ENCODE results near the gene NT5C1B.

The NT5C1B gene

DNA sequence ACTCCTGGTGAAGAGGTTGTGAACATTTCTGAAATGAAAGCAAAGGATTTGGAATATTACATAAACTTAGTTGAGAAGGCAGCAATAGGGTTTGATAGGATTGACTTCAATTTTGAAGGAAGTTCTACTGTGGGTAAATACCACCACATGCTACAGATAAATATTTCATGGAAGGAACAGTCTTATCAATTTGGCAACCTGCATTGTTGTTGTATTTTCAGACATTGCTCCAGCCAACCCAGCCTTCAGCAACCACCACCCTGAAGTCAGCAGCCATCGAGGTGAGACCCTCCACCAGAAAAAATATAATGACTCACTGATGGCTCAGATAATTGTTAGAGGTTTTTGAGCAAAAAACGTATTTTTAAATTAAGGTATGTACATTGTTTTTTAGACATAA lies 38.9 kb downstream of the NT5C1B start:
- DNase-seq = no peak

DNA sequence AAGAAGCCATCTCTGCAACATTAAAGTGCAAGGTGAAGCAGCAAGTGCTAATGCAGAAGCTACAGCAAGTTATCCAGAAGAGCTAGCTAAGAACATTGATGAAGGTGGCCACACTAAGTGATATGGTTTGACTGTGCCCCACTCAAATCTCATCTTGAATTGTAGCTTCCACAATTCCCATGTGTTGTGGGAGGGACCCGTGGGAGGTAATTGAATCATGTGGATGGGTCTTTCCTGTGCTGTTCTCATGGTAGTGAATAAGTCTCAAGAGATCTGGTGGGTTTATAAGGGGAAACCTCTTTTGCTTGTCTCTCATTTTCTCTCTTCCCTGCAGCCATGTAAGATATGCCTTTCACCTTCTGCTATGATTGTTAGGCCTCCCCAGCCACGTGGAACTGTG lies 40.3 kb downstream of the NT5C1B start:
- no peak for DNase-seq

DNA sequence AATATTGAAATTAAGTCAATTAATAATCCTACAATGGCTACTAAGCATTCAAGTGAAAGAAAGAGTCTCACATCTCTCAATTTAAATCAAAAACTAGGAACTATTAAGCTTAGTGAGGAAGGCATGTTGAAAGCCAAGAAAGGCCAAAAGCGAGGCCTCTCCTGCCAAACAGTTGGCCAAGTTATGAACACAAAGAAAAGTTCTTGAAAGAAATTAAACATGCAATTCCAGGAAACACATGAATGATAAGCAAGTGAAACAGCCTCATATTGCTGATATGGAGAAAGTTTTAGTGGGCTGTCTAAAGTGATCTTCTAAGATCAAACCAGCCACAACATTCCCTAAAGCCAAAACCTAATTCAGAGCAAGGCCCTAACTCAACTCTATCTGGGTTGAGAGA lies 40.7 kb downstream of the NT5C1B start:
- no peak for DNase-seq

DNA sequence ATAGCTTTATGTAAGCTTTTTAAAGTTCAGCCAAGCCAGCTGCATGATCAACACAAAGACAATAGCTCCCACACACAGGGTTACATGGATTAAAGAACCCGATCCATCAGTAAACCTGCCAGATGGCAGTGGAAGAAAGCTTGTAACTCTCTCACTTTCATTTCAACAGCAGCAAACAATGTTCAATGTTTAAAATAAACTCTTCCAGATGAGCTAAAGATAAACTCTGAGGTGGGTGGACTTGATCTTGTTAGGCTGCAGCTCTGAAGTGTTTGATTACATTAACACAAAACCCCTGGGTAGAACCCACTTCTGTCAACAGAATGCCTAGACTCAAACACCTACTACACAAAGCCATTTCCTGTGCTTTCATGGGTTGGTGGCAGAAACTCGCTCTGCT lies 42.8 kb downstream of the NT5C1B start:
- DNase-seq = no peak

DNA sequence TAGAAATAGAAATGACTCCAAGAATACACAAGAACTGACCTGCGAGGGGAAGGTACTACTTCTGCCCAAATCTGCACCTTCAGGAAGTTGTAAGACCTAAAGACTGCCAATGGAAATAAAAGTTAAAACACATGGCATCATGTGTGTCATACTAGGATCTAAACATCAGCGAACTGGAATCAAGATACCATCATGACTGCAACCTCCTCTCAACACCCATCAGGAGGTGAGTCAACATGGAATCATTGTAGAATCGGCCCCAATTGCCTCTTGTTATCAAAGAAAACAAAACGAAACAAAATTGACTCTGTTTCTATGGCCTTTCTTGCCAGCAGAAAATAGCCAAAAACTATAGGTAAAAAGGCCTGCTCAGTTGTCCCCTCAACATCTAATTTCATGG lies 44.0 kb downstream of the NT5C1B start:
- no peak for DNase-seq

DNA sequence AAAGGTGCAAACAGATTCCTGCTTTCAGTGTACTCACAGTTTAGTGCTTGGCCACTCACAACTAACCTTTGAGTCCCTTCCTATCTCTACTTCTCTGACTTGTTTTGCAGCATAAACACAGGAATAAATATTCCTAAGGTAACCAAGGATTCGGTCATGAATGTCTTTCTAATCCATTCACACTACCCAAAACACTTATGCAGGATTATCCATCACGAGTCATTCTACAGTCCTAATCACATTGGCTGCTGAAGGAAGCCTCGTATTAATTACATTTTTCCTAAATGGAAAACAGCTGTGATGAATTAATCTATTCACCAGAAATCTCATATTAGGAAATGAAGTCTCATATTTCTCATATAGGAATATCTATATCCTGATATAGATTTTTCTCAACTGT lies 45.2 kb downstream of the NT5C1B start:
- DNase-seq = no peak

DNA sequence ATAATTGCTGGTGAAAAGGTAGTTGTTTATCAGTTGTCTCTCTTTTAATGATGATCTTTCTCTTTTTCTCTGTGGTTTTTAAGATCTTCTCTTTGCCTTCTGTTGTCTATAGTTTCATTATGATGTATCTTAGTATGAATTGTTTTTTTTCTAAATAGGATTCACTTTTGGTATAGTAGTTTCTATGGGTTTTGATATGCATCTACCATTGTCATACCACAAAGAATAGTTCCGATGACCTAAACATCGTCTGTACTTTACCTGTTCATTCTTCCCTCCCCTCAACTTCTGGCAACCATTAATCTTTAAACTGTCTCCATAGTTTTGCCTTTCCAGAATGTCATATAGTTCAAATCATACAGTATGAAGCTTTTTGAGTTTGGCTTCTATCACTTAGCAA lies 48.5 kb downstream of the NT5C1B start:
- DNase-seq = no peak

DNA sequence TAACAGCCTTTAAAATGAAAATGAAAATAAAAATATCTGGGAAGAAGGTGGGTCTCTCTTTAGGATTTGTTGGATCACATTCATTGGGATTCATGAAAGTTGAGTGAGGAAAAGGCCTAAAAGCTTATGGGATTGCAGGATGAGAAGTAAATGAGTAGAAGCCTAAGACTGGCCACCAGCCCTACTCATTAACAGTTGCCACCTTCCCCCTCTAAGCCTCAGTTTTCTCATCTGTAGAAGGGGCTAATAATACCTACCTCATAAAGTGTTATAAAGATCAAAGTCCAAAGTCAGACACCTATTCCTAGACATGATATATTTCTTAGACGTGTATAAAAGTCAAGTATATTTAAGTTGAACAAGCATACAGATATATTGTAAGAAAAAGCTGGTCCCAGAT lies 52.7 kb downstream of the NT5C1B start:
- DNase-seq = no peak

DNA sequence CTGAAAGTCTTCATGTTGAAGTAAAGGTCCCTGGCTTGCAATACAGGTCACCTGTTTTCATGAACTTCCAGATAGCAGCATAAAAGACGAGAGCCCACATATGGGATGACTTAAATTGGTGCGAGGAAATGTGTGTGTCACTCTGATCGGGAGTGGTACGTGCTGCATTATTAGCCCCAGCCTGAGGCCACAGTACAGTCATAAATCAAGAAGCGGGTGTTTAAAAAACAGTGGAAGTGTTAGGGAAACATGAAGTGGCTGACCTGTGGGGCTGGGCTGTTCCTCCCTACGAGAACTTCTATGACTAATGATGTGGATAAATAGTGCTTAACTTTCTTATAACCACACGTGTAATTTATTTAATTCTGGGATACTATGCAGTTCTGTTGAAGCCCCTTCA lies 53.3 kb downstream of the NT5C1B start:
- no peak for DNase-seq

DNA sequence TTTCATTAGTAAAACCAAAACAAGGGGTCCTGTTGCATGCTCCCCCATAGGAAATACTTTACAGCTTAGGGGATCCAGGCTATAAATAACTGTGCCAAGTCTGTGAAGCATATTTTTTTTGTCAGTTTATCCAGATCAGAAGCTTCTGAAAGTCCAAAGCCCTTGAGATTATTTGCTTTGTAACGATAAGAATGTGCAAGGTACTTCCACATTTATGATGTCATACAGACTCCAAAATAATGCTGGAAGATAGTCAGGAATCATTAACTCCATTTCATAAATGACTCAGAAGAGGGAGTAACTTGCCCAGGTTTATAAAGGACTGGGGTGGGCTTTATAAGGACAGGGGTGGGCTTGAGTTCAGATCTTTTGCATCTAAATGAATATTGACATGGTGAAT lies 58.2 kb downstream of the NT5C1B start:
- no peak for DNase-seq

DNA sequence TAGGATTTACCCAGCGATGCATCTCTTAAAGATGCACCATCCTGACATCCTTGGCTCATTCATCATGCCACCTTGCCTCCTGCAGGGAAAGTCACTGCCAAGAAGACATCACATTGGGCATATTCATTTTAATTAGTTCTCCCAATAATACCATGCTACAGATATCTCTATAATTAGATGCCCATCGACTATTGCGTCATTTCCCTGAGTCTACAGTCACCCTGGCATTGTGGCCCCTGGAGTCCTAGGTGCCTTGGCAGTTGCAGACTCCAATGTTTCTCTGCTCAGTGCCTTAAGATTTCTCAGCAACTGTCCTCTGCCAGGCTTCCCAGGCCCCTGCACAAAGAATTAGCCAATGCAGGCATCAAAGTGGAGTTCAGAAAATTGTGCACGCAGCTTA lies 61.5 kb downstream of the NT5C1B start:
- no peak for DNase-seq

DNA sequence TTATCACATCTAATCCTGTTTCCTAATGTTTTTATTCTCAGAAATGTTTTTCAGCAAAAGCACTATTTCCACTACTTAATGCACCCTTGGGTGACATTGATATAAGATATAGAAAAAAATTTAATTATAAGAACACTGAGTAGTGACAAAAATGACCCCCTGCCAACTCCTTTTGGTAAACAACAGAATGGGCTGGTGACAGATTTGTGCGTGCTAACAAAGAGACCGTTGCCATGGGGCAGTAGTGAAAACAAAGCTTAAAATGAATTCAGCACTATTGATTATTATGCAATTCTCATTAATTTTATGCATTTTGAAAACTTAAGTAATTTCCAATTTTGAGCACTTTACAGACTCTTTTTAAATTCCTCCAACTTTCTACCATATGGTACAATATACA lies 62.0 kb downstream of the NT5C1B start:
- DNase-seq = no peak

DNA sequence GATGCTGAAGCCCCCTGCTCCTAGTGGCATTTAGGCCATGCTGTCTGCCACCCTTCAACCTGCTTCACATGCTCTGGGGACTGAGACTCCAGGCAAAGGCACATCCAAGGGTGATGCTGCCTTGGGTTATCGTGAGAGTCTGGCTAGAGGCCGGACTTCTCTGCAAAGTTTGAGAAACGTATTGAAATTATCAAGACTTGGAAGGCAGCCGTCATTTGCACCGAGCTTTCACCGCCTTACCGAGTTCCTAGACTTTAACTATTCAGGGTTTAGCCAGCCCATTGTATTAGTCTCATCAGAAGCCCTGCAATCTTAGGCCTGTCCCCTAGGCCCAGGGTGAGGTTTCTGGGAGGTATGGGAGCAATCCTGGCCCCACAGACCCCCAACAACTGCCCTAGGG lies 62.9 kb downstream of the NT5C1B start:
- no peak for DNase-seq

DNA sequence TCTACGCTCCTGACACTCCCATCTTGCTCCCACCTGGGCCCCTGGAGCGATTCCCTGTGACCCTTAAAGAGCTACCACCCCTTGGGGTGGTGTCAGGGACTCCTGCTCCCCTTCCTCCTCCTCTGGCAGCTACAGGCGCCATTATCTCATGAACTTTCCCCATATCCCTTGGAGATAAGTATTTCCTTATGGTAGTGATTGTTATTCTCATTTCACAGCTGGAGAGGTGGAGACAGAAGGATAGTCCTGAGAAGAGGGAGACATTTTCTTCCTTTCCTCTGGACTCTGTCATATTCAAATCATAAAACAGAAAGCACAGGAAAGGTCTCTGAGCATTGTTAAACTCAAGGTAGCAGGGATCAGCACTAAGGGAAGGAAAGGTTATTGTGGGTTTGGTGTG lies 63.5 kb downstream of the NT5C1B start:
- no peak for DNase-seq

DNA sequence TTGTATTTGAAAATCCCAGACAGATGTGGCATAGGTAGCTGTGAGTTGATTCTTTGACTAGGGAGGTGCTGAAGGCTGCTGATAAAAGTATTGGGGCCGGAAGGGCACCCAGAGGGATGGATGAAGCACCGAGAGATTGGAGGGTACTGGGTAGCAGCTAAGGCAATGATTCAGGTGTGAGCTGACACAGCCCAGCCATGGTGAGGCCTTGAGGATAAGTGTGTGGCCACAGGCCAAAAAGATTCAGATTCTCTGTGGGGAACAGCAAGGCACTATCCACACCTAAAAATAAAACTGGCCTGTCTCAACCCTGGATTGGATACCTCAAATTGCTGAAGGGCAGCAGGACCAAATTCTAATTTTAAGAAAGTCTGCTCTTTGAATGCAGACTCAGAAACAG lies 64.1 kb downstream of the NT5C1B start:
- DNase-seq = no peak

DNA sequence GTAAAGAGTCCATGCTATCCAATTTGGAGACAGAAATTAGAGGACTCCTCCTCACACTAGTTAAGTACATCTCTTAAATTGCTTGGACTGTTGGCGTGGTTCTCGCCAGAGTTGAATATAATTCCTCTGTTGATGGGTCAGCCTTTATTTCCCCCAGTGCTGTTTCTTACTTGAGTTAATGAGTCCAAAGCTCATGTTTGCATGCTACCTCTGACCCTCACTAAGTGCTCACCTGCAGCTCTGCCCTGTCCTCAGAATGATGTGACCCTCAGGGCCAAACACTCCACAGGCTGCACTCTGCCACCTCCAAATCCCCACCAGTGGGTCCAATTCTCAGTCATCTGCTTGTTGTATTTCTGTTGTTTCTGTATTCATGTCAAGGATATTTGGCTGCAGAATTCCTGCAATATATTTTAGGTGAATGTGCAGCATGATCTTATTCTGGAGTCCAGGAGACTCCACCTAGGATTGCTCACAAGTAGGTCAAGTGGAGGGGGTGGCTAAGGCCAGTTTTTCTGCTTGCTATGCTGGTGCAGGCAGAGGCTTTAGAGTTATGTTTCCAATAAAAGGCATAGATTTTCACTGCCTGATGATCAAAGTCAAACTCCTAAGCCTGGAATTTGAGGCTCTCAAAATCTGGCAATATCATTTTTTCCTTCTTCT lies 66.8 kb downstream of the NT5C1B start:
- no peak for DNase-seq

DNA sequence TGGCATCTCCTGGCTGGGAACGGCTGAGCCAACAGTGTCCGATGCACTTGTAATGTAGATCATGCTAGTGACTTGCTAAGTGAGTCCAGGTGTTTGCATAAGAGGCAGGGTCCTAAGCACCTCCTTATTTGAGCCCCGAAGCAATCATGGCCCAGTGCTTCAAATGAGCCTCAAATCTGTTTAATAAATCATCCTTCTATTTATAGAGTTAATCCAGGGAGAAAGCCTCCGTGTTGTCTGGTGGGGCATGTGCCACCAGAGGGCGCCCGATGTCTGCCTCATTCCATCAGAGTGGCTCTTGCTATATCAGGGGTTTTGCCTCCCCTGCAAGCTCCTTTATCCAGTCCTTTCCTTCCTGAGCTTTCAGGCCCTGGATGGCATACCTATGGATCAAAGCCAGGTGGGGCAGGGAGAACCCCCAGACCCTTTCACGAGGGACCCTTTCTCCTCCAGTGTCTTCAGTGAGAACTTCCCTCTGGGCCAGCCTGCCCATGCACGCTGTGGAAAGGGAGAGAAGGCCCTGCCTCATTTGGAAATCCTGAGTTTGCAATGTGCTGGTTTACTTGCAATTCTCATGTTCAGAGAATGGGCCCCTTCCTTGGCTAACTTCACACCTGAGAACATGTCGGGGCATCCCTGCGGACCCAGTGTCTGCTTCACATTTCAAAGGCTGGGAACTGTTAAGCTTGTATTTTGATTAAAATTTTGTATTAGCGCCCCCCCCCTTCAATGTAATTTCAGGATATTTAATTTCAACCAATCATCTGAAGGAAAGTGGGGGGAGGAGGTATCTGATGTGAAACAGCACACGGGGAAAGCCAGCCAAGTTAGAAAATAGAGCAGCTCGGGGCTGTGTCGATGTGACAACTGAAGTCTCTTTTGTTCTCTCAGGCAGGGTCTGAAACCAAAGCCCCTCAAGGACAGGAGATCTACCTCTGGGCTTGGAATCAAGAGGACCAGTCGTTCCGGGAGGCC lies 68.6 kb downstream of the NT5C1B start:
- DNase-seq = peak; percentile 20

DNA sequence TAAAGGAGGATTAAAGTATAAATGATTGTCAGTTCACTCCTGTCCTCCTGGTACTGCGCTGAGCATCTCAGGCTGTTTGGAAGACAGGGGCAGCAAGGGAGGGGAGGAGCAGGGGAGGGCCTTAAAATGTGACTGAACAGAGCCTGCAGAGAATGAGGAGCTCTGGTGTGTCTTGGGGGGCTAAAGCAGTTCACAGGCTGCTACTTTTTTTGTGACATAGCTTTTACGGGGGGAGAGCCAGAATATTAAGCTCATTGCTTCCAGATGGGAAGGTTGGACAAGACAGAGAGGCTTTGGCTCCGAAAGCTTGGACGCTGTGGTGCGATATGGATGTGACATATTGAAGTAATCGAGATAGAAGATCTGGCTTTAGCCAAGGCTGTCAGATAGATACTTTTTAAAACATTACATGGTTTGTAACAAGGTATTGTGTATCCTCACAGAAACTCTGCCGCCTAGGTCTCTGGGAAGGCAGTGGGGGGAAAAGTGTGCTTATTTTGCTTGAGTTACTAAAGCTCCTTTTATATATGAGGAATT lies 69.4 kb downstream of the NT5C1B start:
- DNase-seq = no peak

DNA sequence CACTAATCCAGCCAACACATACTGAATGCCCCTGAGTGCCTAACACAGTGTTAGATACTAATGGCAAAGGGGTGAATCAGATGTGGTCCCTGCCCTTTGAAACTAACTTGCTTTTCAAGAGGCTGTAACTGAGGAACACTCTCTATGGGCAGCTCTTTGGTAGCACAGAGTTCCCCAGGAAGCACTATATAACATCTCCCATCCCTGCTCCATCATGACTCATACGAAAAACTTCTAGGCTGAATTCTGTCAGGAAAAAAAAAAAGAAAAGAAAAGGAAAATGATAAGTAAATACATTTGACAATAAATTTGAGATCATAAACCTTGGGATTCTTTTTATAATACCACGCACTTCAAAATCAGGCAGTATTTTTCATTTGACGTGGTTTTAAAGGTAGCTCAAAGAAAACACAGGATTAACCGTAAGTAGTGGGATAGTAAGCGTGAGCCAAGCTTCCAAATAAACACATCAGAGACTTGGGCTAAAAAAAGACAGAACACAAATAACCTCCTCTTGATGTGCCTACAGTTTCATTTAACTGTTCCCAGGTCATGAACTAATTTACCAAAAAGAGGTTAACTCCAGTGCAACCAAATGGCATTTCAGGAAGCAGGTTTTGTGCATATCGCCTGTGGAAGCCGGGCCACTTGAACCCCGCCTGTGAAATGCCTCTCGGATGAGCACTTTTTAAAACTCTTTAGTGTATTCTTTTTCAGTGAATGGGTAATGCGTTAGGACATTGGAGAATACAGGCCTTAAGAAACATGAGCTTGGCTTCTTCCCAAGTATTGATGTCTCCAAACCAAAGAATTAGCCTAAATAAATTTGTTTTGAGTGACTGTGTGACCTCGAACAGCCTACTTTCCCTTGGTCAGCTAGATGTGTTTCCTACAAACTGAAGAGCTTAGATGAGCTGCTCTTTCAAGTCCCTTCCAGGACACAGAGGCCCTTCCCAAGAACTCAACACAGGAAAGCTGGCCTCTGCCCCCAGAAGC lies 71.0 kb downstream of the NT5C1B start:
- DNase-seq = no peak

DNA sequence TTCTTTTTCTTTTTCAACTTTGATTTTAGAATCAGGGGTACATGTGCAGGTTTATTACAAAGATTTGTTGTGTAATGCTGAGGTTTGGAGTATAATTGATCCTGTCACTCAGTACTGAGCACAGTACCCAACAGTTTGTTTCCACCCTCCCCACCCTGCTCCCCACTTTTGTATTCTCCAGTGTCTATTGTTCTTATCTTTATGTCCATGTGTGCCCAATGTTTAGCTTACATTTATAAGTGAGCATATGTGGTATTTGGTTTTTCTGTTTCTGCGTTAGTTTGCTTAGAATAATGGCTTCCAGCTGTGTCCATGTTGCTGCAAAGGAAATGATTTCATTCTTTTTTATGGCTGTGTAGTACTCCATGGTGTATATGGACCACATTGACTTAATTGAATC lies 72.0 kb downstream of the NT5C1B start:
- DNase-seq = no peak

DNA sequence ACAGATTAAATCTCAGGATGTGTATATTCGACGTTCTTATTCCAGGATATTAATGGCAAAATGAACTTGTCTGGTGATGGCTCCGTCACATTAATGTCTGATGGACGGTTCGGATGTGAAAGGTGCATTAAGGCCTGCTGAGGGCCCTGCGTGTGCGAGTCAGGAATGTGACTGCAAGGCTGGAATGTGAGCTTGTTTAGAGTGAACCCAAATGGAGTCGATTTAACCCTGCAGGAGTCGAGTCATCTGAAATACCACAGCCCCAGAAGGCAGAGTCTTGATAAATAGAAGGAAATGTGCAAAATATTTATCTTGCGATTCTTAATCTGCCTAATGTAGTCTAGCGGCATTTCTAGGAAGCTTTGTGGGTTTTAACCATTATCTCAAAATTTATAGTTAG lies 73.3 kb downstream of the NT5C1B start:
- no peak for DNase-seq

DNA sequence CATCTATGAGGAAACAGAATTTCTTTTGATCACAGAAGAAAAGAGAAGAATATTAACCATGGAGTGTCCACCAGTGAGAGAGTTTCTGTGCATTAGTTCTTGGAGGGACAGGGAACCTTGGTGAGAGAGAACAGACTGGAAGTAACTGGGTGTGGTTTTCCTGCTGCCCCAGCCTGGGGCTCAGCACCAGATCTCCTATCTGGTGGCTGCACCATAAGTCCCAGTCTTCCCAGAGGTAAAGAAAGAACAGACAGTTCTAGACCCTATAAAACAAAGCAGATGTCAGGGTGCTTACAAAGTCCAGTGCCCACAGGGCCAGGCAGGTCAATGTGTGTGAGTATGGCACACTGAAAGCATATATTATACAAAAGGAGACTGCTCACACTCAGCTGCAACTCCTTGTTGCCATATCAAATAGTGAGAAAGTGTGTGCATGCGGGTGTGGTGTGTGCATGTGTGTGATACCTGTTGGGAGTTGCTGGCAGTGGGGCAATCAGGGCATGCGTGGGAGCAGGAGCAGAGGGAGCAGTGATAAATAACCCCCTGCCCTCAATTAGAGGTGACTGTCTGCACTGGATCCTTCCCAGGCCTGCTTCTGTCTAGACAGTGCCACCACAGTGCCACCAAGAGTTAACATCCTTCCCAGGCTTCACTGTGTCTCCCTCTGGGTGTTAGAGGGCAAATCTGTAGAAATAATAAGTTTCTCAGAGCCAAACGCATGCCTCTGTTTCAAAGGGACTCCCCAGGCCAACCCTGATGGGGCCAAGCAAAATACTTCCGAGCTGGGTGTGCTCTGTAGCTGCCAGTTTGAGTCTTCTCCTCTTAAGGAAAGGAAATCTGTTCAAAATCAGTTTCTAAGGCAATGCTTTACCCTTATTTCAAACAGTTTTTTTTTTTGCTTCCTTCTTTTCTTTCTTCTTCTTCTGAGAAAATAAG lies 74.6 kb downstream of the NT5C1B start:
- no peak for DNase-seq
